ENCODE data around the gene MYL6B. TPM values are rescaled to one million over a fixed set of nuclear protein-coding genes. Genes with fewer than 3 reads are reported as not detected.

The MYL6B gene
- total RNA-seq, 2 donors from 2014 or later = 99.7 to 112 TPM

GRCh38 chr12:56118688-56119357 lies 33.6 kb upstream of the MYL6B start:
- Mint-ChIP-seq H3K9me3 (no peaks in the 10 kb centered on the region), H3K36me3 (peaks cover 20 to 31% of the 10 kb centered on the region in 2 donors), H3K27ac (peak overlapping the region; percentile 96 to 100)
- peak; percentile 4 to 5 for ATAC-seq
- no peak for DNase-seq (ENCODE audit: low spot score in 2 of 2)

GRCh38 chr12:56119361-56119796 lies 33.0 kb upstream of the MYL6B start:
- peak overlapping the region; percentile 96 to 100 for H3K27ac Mint-ChIP-seq
- peaks cover 19 to 31% of the 10 kb centered on the region in 2 donors for H3K36me3 Mint-ChIP-seq
- no peaks in the 10 kb centered on the region for H3K9me3 Mint-ChIP-seq
- ATAC-seq = no peak
- DNase-seq (ENCODE audit: low spot score in 2 of 2) = peak in 1 of 2 donors; percentile 64

- ATAC-seq (no peak), DNase-seq (ENCODE audit: low spot score in 2 of 2) (no peak)
- H3K27ac Mint-ChIP-seq = peak overlapping the region in 1 of 2 donors; percentile 96
- H3K9me3 Mint-ChIP-seq = no peaks in the 10 kb centered on the region
- H3K36me3 Mint-ChIP-seq = peaks cover 19 to 31% of the 10 kb centered on the region in 2 donors
Measured at GRCh38 chr12:56120158-56120846, 32.1 kb upstream of the MYL6B start.

- ATAC-seq = no peak
- Mint-ChIP-seq H3K9me3 (no peaks in the 10 kb centered on the region), H3K36me3 (peaks cover 18 to 30% of the 10 kb centered on the region in 2 donors), H3K27ac (no peak overlapping the region)
- DNase-seq (ENCODE audit: low spot score in 2 of 2) = no peak
Measured at GRCh38 chr12:56121204-56121870, 31.1 kb upstream of the MYL6B start.

GRCh38 chr12:56122637-56123036 lies 29.8 kb upstream of the MYL6B start:
- no peaks in the 10 kb centered on the region for H3K9me3 Mint-ChIP-seq
- peaks cover 5 to 17% of the 10 kb centered on the region in 2 donors for H3K36me3 Mint-ChIP-seq
- no peak overlapping the region for H3K27ac Mint-ChIP-seq
- DNase-seq (ENCODE audit: low spot score in 2 of 2) (no peak), ATAC-seq (no peak)

- ATAC-seq (no peak), DNase-seq (ENCODE audit: low spot score in 2 of 2) (no peak)
- Mint-ChIP-seq H3K27ac (peak overlapping the region in 1 of 2 donors; percentile 8), H3K36me3 (peaks cover 8 to 14% of the 10 kb centered on the region in 2 donors), H3K9me3 (no peaks in the 10 kb centered on the region)
Measured at GRCh38 chr12:56124133-56124532, 28.3 kb upstream of the MYL6B start.

GRCh38 chr12:56126732-56127239 lies 25.6 kb upstream of the MYL6B start:
- no peak for ATAC-seq
- peaks cover 35 to 36% of the 10 kb centered on the region in 2 donors for H3K36me3 Mint-ChIP-seq
- no peaks in the 10 kb centered on the region for H3K9me3 Mint-ChIP-seq
- peak overlapping the region; percentile 87 to 90 for H3K27ac Mint-ChIP-seq
- DNase-seq (ENCODE audit: low spot score in 2 of 2) = no peak

GRCh38 chr12:56127485-56127887 lies 24.9 kb upstream of the MYL6B start:
- DNase-seq (ENCODE audit: low spot score in 2 of 2) (no peak), ATAC-seq (no peak)
- Mint-ChIP-seq H3K36me3 (peaks cover 37 to 42% of the 10 kb centered on the region in 2 donors), H3K9me3 (no peaks in the 10 kb centered on the region), H3K27ac (peak overlapping the region; percentile 46 to 87)

GRCh38 chr12:56127888-56128669 lies 24.3 kb upstream of the MYL6B start, which contains the start of gene ESYT1:
Gene ESYT1 (plus strand): TSS chr12:56128267. CDS start chr12:56128320, 53 bp downstream.
- peaks cover 37 to 45% of the 10 kb centered on the region in 2 donors for H3K36me3 Mint-ChIP-seq
- peak within 1 kb of the TSS; percentile 87 to 98 for H3K27ac Mint-ChIP-seq
- DNase-seq (ENCODE audit: low spot score in 2 of 2) = peak; percentile 94 to 99
- H3K9me3 Mint-ChIP-seq = no peaks in the 10 kb centered on the region
- peak; percentile 93 to 95 for ATAC-seq

GRCh38 chr12:56128670-56129205 lies 23.6 kb upstream of the MYL6B start:
- Mint-ChIP-seq H3K9me3 (no peaks in the 10 kb centered on the region), H3K36me3 (peaks cover 37 to 52% of the 10 kb centered on the region in 2 donors)
- no peak for DNase-seq (ENCODE audit: low spot score in 2 of 2)

GRCh38 chr12:56129206-56129941 lies 23.0 kb upstream of the MYL6B start:
- DNase-seq (ENCODE audit: low spot score in 2 of 2) = peak; percentile 62 to 76
- ATAC-seq = peak; percentile 14 to 21
- H3K27ac Mint-ChIP-seq = peak overlapping the region; percentile 87 to 98
- no peaks in the 10 kb centered on the region for H3K9me3 Mint-ChIP-seq
- H3K36me3 Mint-ChIP-seq = peaks cover 37 to 58% of the 10 kb centered on the region in 2 donors

More at GRCh38 chr12:56128670-56129205, 23.6 kb upstream of the MYL6B start:
- peak overlapping the region; percentile 87 to 98 for H3K27ac Mint-ChIP-seq
- no peak for ATAC-seq

- no peaks in the 10 kb centered on the region for H3K9me3 Mint-ChIP-seq
Measured at GRCh38 chr12:56129942-56130495, 22.4 kb upstream of the MYL6B start.

GRCh38 chr12:56130876-56131275 lies 21.5 kb upstream of the MYL6B start:
- Mint-ChIP-seq H3K36me3 (peaks cover 39 to 63% of the 10 kb centered on the region in 2 donors), H3K9me3 (no peaks in the 10 kb centered on the region), H3K27ac (peak overlapping the region in 1 of 2 donors; percentile 87)
- no peak for ATAC-seq
- DNase-seq (ENCODE audit: low spot score in 2 of 2) = no peak

More at GRCh38 chr12:56129942-56130495, 22.4 kb upstream of the MYL6B start:
- Mint-ChIP-seq H3K27ac (peak overlapping the region; percentile 87 to 98), H3K36me3 (peaks cover 37 to 61% of the 10 kb centered on the region in 2 donors)
- no peak for DNase-seq (ENCODE audit: low spot score in 2 of 2)
- ATAC-seq = no peak

GRCh38 chr12:56134897-56135296 lies 17.5 kb upstream of the MYL6B start:
- DNase-seq (ENCODE audit: low spot score in 2 of 2) = no peak
- Mint-ChIP-seq H3K9me3 (no peaks in the 10 kb centered on the region), H3K27ac (no peak overlapping the region), H3K36me3 (peaks cover 38 to 85% of the 10 kb centered on the region in 2 donors)
- ATAC-seq = no peak

Measured in activated naive CD4-positive, alpha-beta T cell treated with anti-CD3 and anti-CD28 coated beads, Interleukin-2, amount 50 U/mL, for 72 hours (primary cell).